ENCODE data around the gene COL23A1.

Gene COL23A1

GRCh38 chr5:178356431-178356872 is 233.7 kb downstream of the COL23A1 start:
- peaks cover 10% of the 10 kb centered on the region for H3K4me1 Mint-ChIP-seq (ENCODE audit: low read depth)
- no peaks in the 10 kb centered on the region for H3K36me3 Mint-ChIP-seq (ENCODE audit: low read depth)
- H3K4me3 Mint-ChIP-seq, result no peak overlapping the region
- H3K27ac Mint-ChIP-seq, result no peak overlapping the region
- no peak for DNase-seq
- peaks cover 32% of the 10 kb centered on the region for H3K27me3 Mint-ChIP-seq
- H3K9me3 Mint-ChIP-seq, result no peaks in the 10 kb centered on the region

DNA sequence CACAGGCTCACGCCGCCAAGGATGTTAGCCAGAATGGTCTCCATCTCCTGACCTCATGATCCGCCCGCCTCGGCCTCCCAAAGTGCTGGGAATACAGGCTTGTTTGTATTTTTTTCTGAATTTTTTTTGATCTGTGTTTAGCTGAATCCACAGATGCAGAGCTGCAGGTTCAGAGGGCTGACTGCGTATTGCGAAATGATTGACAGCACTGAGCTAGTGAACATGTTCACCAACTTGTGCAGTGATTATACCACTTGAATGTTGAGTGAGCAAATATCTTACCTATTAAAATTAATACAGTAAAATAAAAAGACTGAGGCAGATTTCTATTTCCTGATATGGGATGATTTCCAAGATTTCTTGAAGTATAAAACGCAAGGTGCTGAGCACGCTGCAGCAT is 234.5 kb downstream of the COL23A1 start:
- H3K27ac Mint-ChIP-seq, result no peak overlapping the region
- DNase-seq, result no peak
- peaks cover 10% of the 10 kb centered on the region for H3K4me1 Mint-ChIP-seq (ENCODE audit: low read depth)
- no peaks in the 10 kb centered on the region for H3K36me3 Mint-ChIP-seq (ENCODE audit: low read depth)
- no peak overlapping the region for H3K4me3 Mint-ChIP-seq
- H3K9me3 Mint-ChIP-seq, result no peaks in the 10 kb centered on the region
- H3K27me3 Mint-ChIP-seq, result peaks cover 32% of the 10 kb centered on the region

GRCh38 chr5:178353461-178353860 is 236.7 kb downstream of the COL23A1 start:
- Mint-ChIP-seq H3K4me3 (no peak overlapping the region), H3K4me1 (ENCODE audit: low read depth) (peaks cover 10% of the 10 kb centered on the region), H3K27me3 (peaks cover 32% of the 10 kb centered on the region), H3K36me3 (ENCODE audit: low read depth) (no peaks in the 10 kb centered on the region), H3K27ac (no peak overlapping the region), H3K9me3 (no peaks in the 10 kb centered on the region)
- no peak for DNase-seq

DNA sequence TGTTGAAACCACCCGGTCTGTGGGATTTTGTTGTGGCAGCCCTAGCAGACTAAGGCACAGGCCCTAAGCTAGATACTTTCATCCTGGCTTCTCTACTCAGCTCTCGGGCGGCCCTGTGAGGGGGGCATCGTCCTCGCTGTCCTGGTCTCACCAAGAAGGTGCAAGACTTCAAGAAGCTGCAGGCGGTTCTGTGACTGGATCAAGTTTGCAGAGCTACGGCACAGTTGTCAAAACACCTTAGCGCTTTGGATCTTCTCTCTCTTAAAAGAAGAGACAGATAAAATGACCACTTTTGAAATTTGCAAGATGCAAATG is 238.2 kb downstream of the COL23A1 start:
- no peaks in the 10 kb centered on the region for H3K9me3 Mint-ChIP-seq
- DNase-seq, result no peak
- H3K27me3 Mint-ChIP-seq, result peaks cover 23% of the 10 kb centered on the region
- no peak overlapping the region for H3K27ac Mint-ChIP-seq
- no peak overlapping the region for H3K4me3 Mint-ChIP-seq
- no peaks in the 10 kb centered on the region for H3K36me3 Mint-ChIP-seq (ENCODE audit: low read depth)
- H3K4me1 Mint-ChIP-seq (ENCODE audit: low read depth), result peaks cover 7% of the 10 kb centered on the region

- Mint-ChIP-seq H3K27ac (no peak overlapping the region), H3K36me3 (ENCODE audit: low read depth) (no peaks in the 10 kb centered on the region), H3K4me3 (no peak overlapping the region), H3K9me3 (no peaks in the 10 kb centered on the region), H3K27me3 (peaks cover 17% of the 10 kb centered on the region), H3K4me1 (ENCODE audit: low read depth) (peaks cover 3% of the 10 kb centered on the region)
- no peak for DNase-seq
Measured at GRCh38 chr5:178351221-178352034, 238.8 kb downstream of the COL23A1 start.

DNA sequence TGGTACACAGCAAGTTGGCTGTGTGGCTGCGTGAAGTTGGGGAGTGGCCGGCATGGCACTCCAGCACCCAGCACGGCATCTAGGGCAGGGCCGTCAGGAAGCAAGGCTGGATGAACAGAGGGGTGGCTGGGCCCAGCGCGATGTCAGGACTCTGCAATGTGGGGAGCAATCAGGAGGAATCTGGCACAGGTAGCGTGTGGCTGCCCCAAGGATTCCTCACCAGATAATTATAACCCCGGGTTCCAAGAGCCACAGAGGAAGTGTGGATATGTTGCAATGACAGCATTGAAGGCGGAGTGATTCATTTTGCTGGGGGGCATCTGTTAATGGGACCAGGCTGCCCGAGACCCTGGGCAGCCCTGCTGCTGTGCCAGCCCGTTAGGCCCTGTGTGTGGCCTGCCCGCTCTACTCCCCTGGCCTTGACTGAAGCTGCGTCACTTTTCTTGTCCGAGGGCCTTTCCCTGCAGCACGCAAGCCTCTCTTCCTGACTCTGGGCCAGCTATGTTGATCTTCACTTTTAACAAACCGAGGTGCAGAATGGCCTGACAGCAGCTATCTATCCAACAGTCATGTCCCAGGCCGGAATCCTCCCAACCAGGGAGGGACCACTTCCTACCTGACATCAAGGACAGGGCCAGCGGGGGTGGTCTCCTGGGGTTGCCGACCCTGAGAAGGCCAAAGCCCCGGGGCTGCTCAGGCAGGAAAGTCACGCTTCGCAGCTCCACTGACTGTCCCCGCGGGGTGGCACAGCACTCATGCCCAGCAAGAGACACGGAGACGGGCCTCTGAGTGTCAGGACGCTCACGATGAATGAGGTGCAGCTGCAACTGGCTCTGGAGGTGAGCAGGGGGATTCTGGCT is 239.6 kb downstream of the COL23A1 start:
- Mint-ChIP-seq H3K36me3 (ENCODE audit: low read depth) (no peaks in the 10 kb centered on the region), H3K4me1 (ENCODE audit: low read depth) (no peaks in the 10 kb centered on the region), H3K27me3 (peaks cover 9% of the 10 kb centered on the region), H3K9me3 (no peaks in the 10 kb centered on the region), H3K27ac (no peak overlapping the region), H3K4me3 (no peak overlapping the region)
- no peak for DNase-seq

- Mint-ChIP-seq H3K9me3 (no peaks in the 10 kb centered on the region), H3K27ac (no peak overlapping the region)
- DNase-seq, result no peak
Measured at GRCh38 chr5:178349625-178350353, 240.4 kb downstream of the COL23A1 start.

GRCh38 chr5:178349075-178349511 is 241.1 kb downstream of the COL23A1 start:
- no peaks in the 10 kb centered on the region for H3K4me1 Mint-ChIP-seq (ENCODE audit: low read depth)
- H3K27me3 Mint-ChIP-seq, result peaks cover 3% of the 10 kb centered on the region
- H3K9me3 Mint-ChIP-seq, result no peaks in the 10 kb centered on the region
- DNase-seq, result no peak
- H3K4me3 Mint-ChIP-seq, result no peak overlapping the region
- no peaks in the 10 kb centered on the region for H3K36me3 Mint-ChIP-seq (ENCODE audit: low read depth)
- no peak overlapping the region for H3K27ac Mint-ChIP-seq

More at GRCh38 chr5:178349625-178350353, 240.4 kb downstream of the COL23A1 start:
- no peaks in the 10 kb centered on the region for H3K36me3 Mint-ChIP-seq (ENCODE audit: low read depth)
- H3K4me3 Mint-ChIP-seq, result no peak overlapping the region
- no peaks in the 10 kb centered on the region for H3K4me1 Mint-ChIP-seq (ENCODE audit: low read depth)
- peaks cover 8% of the 10 kb centered on the region for H3K27me3 Mint-ChIP-seq

DNA sequence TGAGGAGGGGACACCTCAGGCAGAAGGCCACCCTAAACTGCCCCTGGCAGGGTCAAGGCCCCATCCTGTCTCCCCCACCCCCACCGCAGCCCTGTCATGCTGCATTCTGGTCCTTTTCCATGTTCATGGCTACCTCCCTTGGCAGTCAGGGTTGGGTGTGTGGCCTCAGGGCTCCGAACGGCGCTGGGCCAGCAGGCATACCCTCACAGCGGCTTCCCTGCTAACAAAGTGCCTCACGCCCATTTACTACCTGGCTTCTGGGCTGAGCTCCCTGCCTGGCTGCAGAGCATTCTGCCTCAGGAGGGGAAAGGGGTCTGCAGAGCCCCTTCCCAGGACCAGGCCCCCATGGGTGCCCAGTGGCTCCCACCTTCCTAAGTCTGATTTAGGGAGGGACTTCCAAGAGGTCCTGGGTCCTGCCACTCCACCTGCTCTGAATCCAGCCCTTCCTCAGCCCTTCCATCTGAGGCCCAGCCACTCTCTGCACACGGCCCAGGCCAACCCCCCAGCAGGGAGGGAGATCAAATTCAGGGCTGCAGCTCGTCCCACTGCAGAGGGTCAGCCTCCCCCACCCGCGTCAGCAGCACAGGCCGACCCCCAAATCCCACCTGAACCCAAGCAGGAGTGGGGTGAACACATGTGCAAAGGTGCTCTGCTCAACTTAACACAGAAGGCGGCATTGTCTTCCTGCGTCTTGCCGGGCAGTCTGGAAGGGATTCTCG is 241.7 kb downstream of the COL23A1 start:
- Mint-ChIP-seq H3K4me1 (ENCODE audit: low read depth) (no peaks in the 10 kb centered on the region), H3K9me3 (no peaks in the 10 kb centered on the region), H3K36me3 (ENCODE audit: low read depth) (no peaks in the 10 kb centered on the region), H3K4me3 (no peak overlapping the region), H3K27me3 (peaks cover under 1% of the 10 kb centered on the region), H3K27ac (no peak overlapping the region)
- DNase-seq, result no peak

DNA sequence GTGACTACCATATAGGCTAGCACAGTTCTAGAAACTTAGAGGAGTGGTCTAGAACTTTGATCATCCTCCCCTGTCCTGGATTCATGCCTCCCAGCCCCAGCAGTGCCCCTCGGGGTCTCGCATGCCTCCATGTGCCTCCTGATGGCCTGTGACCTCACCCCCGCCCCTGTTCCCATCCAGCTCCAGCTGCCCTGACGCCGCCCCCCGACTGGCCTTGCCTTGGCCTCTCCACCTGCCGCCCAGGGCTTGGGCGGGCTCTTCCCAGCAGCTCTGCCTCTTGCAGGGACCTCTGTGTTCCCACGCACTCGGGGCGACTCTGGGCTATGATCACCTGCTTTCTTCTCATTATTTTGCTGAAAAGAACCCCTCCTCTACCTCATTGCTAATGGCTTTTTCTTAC is 242.2 kb downstream of the COL23A1 start:
- Mint-ChIP-seq H3K27me3 (no peaks in the 10 kb centered on the region), H3K4me1 (ENCODE audit: low read depth) (no peaks in the 10 kb centered on the region), H3K4me3 (no peak overlapping the region), H3K9me3 (no peaks in the 10 kb centered on the region), H3K36me3 (ENCODE audit: low read depth) (no peaks in the 10 kb centered on the region), H3K27ac (no peak overlapping the region)
- DNase-seq, result no peak

DNA sequence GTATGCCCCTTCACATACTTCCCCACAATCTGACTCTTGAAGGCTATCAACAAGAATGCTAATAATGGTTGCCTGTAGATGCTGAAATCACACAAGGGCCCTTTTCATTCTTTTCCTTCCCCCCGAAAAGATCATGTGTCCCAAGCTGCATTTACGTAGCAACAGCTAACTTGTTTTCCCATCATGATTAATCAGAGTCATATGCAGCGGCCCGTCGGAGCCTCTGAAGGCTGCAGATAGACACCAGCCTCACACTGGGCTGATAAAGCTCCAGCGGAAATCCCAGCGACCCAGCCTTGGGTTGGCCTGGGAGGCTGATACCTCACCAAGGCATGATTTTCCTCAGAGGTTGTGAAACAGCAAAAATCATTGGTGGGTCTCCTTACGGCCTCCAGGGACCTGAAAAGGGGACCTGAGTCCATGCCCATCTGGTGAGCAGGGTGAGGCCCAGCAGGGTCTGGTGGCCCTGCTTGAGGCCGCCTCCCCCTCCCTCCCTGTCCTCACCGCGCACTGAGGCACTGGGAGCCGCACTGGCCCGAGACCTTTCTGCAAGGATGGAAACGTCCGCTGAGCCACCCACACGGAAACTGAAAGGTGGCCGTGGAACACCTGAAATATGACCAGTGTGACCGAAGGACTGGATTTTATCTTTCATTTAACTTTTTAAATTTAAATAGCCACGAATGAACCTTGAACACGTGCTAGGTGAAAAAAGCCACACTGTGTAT is 243.4 kb downstream of the COL23A1 start:
- no peak overlapping the region for H3K4me3 Mint-ChIP-seq

GRCh38 chr5:178343306-178343705 is 246.9 kb downstream of the COL23A1 start:
- H3K4me3 Mint-ChIP-seq, result no peak overlapping the region
- no peaks in the 10 kb centered on the region for H3K4me1 Mint-ChIP-seq (ENCODE audit: low read depth)
- DNase-seq, result no peak
- H3K27ac Mint-ChIP-seq, result no peak overlapping the region
- no peaks in the 10 kb centered on the region for H3K9me3 Mint-ChIP-seq
- H3K36me3 Mint-ChIP-seq (ENCODE audit: low read depth), result no peaks in the 10 kb centered on the region
- H3K27me3 Mint-ChIP-seq, result no peaks in the 10 kb centered on the region

More for the DNA sequence above, 243.4 kb downstream of the COL23A1 start:
- Mint-ChIP-seq H3K4me1 (ENCODE audit: low read depth) (no peaks in the 10 kb centered on the region), H3K36me3 (ENCODE audit: low read depth) (no peaks in the 10 kb centered on the region), H3K27ac (no peak overlapping the region), H3K9me3 (no peaks in the 10 kb centered on the region), H3K27me3 (no peaks in the 10 kb centered on the region)
- DNase-seq, result no peak

DNA sequence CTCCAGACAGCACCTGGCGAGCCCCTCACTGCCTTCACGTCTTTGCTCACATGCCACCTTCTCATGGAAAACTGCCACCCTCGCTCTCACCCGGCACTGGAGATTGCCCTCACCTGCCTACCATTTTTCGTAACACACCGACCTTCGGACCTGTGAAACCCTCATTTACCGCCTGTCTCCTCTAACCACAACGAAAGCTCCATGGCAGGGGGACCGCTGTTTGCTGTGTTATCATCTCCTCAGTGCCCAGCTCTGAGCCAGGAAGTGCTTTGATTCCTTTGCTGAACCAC is 248.4 kb downstream of the COL23A1 start:
- H3K27ac Mint-ChIP-seq, result no peak overlapping the region
- no peak for DNase-seq
- H3K36me3 Mint-ChIP-seq (ENCODE audit: low read depth), result no peaks in the 10 kb centered on the region
- no peaks in the 10 kb centered on the region for H3K27me3 Mint-ChIP-seq
- H3K4me3 Mint-ChIP-seq, result no peak overlapping the region
- no peaks in the 10 kb centered on the region for H3K9me3 Mint-ChIP-seq
- no peaks in the 10 kb centered on the region for H3K4me1 Mint-ChIP-seq (ENCODE audit: low read depth)
